ENCODE results near the gene STK32B. TPM values are rescaled to one million over a fixed set of nuclear protein-coding genes. Genes with fewer than 3 reads are reported as not detected.
"Not testable (repeated sequence)": the region's sequence is repeated elsewhere in the genome, so short reads cannot be mapped to it uniquely, and the experiment has no call there.

The STK32B gene
- 4.4 and 7.6 TPM in 2 replicates for total RNA-seq (2014; rRNA removed; shearing (Covaris generic))

DNA sequence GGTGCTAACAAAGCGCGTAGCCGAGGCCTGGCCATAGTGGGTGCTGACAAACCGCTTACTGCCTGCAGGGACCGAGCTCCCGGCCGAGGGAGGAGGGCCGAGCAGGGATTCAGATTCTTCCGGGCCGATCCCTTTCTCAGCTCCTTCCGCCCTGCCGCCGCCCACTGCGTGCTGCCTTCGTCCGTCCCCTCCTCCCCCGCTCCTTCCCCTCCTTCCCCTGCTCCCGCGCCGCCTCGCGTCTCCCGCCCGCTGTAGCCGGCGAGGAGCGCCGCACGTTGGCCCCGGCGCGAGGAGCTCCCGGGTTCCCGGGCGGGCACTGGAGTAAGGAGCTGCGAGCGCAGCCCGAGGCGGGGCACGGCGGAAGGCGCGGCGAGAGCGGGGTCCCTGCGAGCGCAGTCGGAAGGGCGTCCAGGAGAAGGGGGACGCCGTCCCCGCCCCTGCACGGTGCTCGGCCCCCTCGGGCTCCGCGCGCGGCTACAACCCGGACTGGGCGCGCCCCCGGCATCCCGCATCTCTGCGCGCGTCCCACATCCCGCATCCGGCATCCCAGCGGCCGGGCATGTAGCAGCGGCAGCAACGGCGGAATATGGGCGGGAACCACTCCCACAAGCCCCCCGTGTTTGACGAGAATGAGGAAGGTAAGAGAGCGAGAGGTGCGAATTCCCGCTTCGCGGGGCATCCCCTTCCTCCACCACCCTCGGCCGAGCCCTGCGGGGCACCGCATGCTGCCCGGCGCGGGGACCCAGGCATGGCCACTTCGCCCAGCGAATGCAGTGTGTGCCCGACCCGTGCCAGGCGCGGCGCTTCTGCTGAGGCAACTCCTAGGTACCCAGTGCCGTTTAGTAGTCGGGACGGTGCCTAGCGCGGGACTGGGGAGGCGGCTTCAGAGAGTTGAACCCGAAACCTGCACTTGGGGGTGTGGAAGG is at the start of gene STK32B:
TSS of gene STK32B (plus strand) at position 203 of the 926 bp plus-strand sequence.
- peak; percentile 84 for DNase-seq (ENCODE audit: low read depth)

DNA sequence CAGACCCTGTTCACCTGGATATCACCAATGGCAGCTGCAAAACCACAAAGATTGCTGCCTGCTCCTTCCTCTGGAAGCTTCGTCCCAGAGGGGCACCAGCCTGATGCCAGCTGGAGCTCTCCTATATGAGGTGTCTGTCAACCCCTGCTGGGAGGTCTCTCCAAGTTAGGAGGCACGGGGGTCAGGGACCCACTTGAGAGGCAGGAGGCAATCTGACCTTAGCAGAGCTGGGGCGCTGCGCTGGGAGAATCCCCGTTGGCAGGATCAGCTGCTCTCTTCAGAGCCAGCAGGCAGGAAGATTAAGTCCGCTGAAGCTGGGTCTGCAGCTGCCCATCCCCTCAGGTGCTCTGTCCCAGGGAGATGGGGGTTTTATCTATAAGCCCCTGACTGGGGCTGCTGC is 49.6 kb upstream of the STK32B start:
- not testable (repeated sequence) for DNase-seq (ENCODE audit: low read depth)

DNA sequence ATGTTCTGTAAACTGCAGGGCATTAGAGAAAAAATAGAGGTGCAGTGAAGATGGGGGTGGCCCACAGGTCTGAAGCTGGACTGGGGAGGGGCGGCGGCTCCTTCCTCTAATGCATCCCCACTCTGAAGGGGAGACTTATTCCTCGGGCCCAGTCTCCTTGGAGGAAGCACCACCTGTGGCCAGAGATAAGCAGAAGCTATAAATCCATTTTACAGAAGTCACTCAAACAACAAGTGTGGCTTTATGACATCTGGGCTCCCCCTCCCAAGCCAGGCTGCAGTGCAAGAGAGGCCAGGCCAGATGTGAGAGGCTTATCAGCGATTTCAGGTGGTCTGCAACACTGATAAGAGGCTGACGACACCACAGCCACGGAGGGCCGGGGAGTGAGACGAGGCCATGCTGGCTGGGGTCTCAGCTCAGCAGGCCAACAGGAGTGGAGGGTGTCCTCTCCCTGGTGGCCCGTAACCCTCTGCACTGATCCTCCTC is 47.9 kb upstream of the STK32B start:
- no peak for DNase-seq (ENCODE audit: low read depth)

DNA sequence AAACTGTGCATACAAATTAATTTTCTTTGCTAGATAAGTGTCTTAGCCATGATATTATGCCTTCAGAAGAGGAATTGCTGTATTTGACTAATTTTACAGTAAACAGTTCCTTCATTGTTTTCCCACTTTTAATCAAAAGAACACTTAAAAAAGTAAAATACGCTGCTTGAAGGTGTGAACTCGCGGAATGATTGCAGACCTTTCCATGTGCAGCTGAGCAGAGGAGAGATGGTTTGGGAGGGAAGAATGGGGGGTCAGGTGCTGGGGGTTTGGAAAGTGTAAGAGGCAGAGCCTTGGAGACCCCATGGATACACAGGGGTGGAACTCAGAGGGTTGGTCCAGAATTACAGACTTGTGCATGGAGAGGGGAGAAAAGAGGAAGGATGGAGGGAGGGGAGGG is 47.4 kb upstream of the STK32B start:
- no peak for DNase-seq (ENCODE audit: low read depth)

DNA sequence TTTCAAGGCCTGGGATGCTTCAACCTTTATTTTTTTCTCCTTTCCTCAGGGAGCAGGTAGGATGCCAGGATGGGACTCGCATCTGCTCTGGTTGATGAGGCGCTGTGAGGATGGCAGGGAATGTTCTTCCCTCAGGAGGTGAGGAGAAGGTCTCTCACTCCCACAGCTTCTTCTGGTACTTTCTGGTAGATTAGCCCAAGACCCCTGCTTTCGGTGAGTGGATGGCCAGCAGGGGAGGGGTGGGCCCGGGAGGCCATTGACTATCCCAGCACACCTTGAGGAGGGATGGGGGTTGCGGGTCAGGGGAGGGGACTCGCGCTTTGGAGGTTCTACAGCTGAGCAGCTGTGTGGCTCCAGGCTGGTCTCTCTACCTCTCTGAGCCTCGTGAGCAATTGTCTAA is 46.8 kb upstream of the STK32B start:
- DNase-seq (ENCODE audit: low read depth): no peak

DNA sequence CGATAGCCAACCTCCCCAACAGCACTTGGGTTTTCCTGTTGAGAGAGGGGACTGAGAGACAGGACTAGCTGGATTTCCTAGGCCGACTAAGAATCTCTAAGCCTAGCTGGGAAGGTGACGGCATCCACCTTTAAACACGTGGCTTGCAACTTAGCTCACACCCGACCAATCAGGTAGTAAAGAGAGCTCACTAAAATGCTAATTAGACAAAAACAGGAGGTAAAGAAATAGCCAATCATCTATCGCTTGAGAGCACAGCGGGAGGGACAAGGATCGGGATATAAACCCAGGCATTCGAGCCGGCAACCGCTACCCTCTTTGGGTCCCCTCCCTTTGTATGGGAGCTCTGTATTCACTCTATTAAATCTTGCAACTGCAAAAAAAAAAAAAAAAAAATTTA is 44.3 kb upstream of the STK32B start:
- not testable (repeated sequence) for DNase-seq (ENCODE audit: low read depth)

DNA sequence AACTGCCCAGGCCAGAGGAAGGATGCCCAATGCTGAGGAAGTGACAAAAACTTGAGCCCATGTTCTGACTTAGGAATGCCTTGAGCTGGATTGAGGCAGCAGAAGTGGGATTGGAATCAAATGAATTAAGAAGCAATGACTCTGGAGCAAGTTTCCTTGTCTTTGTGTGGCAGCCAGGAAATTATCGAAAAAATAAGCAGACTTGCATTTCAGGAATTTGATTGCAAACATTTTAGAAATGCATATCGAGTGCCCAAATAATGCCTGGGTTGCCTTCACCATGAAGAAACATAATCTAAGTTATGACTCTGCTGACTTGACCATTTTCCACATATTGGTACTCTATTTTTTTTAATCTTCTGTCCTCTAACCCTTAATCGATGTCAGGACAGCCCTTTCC is 41.5 kb upstream of the STK32B start:
- no peak for DNase-seq (ENCODE audit: low read depth)

DNA sequence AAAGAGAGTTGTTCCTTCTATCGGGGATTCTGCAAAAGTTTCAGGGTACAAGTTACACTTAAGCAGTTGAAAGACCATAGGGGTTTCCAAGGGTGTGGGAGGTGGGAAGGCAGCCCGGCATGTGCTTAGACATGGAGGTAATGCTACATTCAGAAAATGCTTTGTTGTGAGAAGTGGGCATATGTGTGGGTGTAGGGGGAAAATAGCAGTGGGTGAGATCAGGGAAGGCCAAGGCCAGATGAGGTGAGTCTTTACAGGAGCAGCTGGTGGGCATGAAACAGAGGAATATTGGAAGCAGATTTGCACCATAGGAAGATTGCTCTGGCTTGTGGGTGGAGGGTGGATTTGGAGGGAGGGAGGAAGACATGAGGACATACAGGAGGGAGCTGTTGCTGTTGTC is 40.3 kb upstream of the STK32B start:
- no peak for DNase-seq (ENCODE audit: low read depth)

DNA sequence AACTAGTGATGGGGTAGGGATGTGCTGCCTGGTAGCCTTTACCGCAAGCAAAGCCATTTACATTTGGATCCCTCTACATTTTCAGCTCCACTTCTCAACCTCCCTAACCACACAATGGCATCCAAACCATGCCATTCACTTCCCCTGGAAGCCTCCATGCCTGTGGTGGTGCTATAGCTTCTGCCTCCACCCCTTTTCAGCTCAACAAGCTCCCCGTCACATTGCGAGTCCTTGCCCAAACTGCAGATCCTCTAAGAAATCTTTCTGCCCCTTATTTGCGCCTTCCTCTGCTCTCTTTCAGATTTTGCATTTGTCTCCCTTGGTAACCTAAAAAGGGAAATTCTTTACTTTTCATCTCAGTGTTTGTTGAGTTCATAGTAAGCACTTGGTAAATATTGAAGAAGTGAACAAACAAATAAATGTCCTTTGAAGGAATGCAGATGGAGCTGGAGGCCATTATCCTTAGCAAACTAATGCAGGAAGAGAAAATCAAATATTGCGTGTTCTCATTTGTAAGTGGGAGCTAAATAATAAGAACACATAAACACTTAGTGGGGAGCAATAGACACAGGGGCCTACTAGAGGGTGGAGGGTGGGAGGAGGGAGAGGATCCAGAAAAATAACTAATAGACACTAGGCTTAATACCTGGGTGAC is 38.9 kb upstream of the STK32B start:
- DNase-seq (ENCODE audit: low read depth): no peak

DNA sequence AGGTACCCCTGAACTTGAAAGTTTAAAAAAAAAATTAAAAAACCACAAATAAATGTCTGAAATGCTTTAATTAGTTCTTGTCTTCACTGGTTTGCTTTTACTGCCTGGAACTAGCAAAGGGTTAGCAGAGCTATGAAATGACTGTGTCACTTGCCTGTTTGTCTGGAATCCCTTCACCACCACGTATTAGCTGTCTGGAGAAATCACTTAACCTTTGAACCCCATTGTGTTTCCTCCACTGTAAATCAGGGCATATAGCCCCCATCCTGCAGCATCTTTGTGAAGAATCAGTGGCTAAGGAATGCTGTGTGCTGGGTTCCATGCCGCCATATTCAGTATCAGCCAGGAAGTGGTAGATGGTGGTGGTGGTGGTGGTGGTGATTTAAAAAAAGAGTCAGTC is 38.3 kb upstream of the STK32B start:
- no peak for DNase-seq (ENCODE audit: low read depth)

DNA sequence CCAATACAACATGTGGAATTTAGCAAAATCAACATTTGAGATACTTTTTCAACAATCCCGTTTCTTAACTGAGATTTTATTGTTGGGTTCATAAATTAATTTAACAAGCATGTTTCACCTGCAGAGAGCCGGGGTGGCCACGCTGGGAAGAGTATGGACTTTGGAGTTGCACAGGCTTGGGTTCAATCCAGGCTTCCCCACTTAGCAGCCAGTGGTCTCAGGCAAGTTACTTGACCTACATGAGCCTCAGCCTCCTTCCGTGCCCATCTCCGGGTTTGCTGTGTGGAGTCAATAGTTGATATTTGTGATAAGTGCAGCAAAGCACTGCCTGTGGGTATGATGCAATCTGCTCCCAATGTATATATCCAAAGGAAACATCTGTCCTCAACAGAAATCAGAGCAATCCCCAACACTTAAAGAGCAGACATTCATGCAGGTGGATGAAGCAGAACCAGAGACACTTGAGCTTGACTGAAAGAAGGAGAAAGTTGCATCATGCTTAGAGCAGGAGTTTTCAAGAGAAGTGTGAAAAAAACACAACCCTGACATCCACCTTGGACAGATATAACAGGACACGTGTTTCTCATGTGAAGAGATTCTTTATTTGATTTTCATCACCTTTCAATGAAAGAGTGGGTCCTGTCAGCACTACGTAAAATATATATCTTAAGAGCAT is 37.1 kb upstream of the STK32B start:
- no peak for DNase-seq (ENCODE audit: low read depth)

DNA sequence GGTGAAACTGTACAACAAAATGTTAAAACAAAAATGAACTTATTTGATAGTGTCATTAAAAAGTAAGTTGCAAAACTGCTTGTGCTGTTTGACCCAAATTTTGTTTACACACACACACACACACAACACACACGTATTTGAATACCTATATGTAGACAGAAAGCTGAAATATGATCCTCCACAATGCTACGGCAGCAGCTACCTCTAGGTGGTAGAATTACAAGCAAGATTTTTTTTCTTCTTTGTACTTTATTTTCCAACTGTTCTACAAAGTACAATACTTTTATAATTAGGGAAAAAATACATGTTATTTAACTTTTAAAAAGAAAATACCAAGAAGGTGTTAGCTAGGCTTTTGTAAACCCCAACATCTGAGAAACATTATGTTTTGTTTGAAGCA is 33.2 kb upstream of the STK32B start:
- DNase-seq (ENCODE audit: low read depth): no peak

DNA sequence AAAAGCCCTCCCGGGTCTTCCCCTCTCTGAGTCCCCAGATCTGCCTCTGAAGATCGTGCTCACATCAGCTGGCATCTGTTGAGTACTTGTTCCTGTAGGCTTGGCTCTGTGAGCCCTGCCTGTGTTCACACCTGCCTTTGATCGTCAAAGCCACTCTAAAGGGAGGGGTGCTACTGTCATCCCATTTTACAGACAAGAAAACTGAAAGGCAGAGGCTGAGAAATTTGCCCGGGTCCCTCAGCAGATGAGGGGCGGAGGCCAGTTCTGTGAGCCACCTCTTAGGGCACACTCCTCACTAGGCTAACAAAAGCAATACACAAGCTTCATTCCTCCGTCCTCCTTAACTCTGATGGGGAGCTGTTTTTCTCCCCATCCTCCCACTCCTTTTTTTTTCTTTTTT is 32.7 kb upstream of the STK32B start:
- DNase-seq (ENCODE audit: low read depth): no peak

DNA sequence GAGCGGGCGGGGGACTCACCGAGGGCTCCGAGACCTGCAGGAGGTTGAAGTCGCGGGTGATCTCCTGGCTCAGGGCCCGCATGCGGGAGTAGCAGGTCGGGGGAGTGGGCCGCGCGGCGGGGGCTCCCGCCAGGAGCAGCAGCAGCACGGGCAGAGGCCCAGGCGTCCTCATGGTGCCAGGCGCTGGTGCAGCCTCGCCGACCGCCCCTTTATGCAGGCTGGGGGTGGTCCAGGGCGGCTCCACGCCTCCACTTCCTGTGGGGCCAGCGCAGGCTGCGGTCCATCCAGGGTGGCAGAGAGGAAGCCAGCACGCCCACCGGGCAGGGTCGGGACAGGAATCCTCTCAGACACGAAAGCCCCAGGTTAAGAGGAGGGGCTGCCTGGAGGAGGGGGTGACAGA is 32.0 kb upstream of the STK32B start, which contains the start of gene CYTL1:
TSS of gene CYTL1 (minus strand) at position 185 of the 400 bp plus-strand sequence. CDS start at position 172, 13 bp downstream.
- DNase-seq (ENCODE audit: low read depth): peak; percentile 27

DNA sequence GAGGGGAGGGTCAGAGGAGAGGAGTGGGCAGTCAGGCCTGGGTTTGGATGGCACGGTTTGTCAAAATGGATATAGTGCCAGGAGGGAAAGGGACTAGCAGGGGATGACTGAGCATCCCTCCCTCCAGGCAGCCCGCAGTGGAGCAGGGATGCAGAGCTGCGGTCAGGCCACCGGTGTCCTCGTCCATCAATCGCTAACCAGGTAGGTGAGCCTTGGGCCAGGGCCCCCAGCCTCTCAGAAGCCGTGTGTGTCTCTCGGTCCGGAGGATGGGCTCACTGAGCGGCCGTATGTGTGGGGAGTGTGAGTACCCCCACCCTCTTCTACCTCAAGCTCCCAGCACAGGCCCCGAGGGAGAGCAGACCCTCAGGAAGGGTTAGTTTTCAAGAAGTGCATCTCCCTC is 31.5 kb upstream of the STK32B start:
- DNase-seq (ENCODE audit: low read depth): no peak

DNA sequence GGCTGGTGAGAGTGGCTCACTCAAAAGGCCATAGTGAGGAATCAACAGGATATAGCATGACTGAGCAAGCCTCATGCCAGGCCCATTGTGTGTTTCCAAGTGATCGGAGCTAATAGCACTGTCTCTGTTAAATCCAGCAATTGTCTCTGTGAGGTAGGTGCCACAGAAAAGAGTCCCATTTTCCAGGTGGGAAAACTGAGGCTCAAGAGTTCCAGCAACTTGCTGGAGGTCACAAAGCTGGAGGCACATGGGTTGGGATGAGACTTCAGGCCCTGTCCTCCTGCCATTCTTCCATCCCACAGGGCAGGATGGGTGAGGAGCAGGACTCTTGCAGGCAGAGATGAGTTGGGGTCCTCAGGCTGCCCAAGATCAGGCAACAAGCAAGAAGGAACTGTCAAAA is 30.9 kb upstream of the STK32B start:
- DNase-seq (ENCODE audit: low read depth): no peak

DNA sequence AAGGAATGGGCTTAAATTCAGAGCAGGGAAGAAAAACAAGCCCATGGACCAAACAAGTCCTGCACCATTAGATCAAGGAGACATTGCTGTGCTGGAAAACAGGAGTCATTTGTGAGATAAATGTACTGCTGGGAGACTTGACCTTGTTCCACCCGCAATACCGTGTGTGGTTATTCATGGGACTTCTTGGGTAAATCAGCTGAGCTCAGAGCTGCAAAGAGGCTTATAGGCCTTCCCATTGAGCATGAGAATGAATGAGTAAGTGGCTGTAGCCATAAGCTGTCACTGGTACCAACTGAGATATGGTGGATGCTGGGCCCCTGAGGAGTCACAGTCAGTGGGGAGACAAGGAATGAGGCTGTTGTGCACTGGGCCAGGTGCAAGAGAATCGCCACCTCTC is 29.7 kb upstream of the STK32B start:
- peak; percentile 63 for DNase-seq (ENCODE audit: low read depth)

DNA sequence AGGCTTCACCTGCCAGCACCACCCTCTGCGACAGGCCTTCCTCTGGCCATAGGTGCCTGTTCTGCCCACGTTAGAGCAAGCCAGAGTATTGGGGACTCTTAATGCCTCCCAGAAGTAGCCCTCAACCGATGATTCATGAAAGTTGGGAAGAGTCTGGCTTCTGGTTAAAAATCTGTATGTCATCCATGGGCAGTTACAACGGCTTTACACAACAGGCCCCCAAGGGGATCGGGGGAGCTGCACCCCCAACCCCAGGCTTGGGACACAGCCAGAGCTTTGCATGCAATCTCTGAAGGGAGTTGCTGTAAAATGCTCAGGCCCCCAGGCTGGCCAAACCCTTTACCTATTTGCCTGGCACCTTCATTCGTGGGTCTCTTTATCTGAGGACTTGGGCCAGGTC is 26.6 kb upstream of the STK32B start:
- peak; percentile 93 for DNase-seq (ENCODE audit: low read depth)

DNA sequence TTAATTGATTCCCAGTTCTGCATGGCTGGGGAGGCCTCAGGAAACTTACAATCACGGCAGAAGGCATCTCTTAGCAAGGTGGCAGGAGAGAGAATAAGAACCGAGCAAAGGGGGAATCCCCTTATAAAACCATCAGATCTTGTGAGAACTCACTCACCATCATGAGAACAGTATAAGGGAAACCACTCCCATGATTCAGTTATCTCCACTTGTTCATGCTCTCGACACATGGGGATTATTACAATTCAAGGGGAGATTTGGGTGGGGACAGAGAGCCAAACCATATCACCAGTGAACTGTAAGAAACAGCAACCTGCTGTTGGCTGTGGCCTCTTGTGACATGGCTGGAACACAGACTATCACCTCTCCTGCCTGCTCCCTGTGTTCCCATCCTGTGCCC is 24.9 kb upstream of the STK32B start:
- DNase-seq (ENCODE audit: low read depth): no peak

DNA sequence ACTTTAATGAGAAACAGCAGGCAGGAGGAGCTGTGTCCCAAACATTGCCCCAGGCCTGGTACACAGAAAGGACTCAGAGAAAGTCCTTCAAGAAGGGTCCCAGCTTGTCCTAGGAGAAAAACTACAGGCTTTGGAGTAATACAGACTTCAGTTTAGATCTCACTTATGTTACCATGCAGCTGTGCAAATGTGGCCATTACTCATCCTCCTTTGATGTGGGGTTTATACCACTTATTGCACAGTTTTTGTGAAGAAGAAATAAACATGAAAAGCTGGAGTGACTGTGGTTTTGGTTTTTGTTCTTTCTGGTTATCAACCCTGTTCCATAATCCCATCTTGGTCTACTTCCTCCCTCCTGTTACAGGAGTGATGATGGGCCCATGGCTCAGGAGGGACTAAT is 23.9 kb upstream of the STK32B start:
- DNase-seq (ENCODE audit: low read depth): peak; percentile 61

DNA sequence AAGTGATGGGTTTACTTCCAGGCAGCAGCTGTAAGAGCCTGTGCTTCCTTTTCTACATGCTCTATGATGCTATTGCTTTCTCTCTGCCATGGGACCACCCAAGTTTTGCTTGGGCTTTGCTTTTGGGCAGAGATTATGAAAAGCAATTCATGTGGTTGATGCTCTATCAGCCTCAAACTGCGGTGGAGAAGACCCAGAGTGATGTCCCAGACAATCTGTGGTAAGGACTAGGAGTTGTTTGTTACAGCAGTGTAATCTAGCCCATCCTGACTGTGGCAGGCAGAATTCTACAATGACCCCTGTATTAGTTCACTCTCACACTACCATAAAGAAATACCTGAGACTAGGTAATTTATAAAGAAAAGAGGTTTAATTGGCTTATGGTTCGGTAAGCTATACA is 22.8 kb upstream of the STK32B start:
- DNase-seq (ENCODE audit: low read depth): no peak

DNA sequence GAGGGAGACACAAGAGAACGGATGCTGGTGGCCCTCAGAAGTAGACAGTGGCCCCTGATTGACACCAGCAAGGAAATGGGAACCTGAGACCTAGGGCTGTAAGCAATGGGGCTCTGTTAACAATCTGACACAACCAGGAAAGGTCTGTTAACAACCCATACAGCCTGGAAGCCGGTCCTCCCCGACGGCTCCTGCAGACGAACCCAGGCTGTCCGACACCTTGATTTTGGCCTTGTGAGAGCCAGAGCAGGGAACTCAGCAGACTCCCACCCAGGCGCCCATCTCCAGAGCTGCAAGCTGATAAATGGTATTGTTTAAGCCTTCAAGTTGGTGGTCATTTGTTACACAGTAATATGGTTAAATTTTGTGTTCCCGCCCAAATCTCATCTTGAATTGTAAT is 21.8 kb upstream of the STK32B start:
- no peak for DNase-seq (ENCODE audit: low read depth)

All from M059J (cell line).